Mucosa of rectum (tissue), 2 donors: ENCODE results near the gene SEMA3F.
"Not testable (repeated sequence)": the region's sequence is repeated elsewhere in the genome, so short reads cannot be mapped to it uniquely, and the experiment has no call there.

Source experiments
- H3K27ac ChIP-seq, 2 donors: one replicate each; pipeline ENCODE4 v1.7.0; 2013; ENCODE audit warnings: inconsistent platforms in 2 of 2, low read depth in 2 of 2, low read length in 2 of 2
- H3K27me3 ChIP-seq, 2 donors: one replicate each; pipeline ENCODE4 v1.7.0; 2013; ENCODE audit warnings: low read length in 2 of 2; ENCODE audit not compliant: control insufficient read depth in 2 of 2, insufficient read depth in 2 of 2
- H3K36me3 ChIP-seq, 2 donors: one replicate each; pipeline ENCODE4 v1.7.0; 2013; ENCODE audit warnings: low read length in 2 of 2; ENCODE audit not compliant: control insufficient read depth in 2 of 2, insufficient read depth in 2 of 2
- H3K4me1 ChIP-seq, 2 donors: one replicate each; pipeline ENCODE4 v1.7.0; 2013; ENCODE audit warnings: low read length in 2 of 2, mild to moderate bottlenecking in 1 of 2; ENCODE audit not compliant: control insufficient read depth in 2 of 2, insufficient read depth in 2 of 2
- H3K4me3 ChIP-seq, 2 donors: one replicate each; pipeline ENCODE4 v1.7.0; 2013; ENCODE audit warnings: low read length in 2 of 2
- H3K9ac ChIP-seq, 2 donors: one replicate each; pipeline ENCODE4 v1.7.0; 2013; ENCODE audit warnings: low read length in 2 of 2, low read depth in 1 of 2, mild to moderate bottlenecking in 1 of 2
- H3K9me3 ChIP-seq, 2 donors: one replicate each; pipeline ENCODE4 v1.7.0; 2013; ENCODE audit warnings: low read length in 2 of 2; ENCODE audit not compliant: control insufficient read depth in 2 of 2
- donor health status: healthy.
- donor health status: Normal muscosa, but diverticular disease.

Gene SEMA3F

GRCh38 chr3:50210176-50210509, 55.0 kb downstream of the SEMA3F start:
- H3K9ac ChIP-seq, result no peak overlapping the region
- H3K9me3 ChIP-seq, result no peaks in the 10 kb centered on the region
- peaks cover 9 to 15% of the 10 kb centered on the region in 2 donors for H3K27me3 ChIP-seq
- no peaks in the 10 kb centered on the region for H3K36me3 ChIP-seq
- no peak overlapping the region for H3K4me3 ChIP-seq
- peaks cover 5 to 9% of the 10 kb centered on the region in 2 donors for H3K4me1 ChIP-seq
- no peak overlapping the region for H3K27ac ChIP-seq

DNA sequence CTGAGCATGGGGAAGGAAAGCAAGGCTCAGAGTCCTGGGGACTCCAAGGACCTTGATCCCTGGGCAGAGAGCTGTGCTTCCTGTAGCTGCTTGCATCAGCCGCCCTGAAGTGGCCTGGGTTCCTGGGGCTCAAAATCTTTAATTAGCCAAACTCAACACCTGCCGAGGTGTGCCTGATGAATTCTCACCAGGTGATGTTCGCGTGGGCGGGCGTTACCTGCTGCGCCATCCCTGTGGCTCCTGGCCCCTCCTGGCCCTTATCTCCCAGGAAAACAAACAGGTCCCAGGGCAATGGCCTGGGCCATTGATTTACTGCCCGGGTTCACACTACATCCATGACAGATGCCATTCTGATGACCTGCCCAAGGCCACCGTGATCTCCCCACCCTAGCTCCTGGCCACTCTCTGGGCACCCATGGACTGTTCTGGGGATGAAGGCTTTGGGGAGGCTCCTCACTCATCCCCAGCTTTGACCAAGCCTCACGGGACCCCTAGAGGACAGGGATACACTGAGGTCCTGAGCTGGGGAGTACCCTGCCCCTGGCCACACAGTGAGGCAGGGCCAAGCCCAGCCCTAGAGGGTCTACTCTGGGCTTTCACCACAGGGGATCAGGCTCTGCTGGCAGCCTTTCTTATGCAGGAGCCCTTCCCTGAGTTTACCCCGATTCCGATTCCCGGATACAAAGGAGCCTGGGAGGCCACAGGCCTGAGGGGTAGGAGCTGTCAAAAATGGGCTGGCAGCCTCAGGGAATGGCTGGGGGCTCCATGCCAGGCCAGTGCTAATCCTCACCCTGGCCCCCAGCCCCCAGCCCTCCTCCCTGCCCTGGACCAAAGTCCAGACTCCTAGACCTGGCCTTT, 55.6 kb downstream of the SEMA3F start:
- H3K4me1 ChIP-seq, result peaks cover 1 to 3% of the 10 kb centered on the region in 2 donors
- H3K9ac ChIP-seq, result no peak overlapping the region
- H3K27me3 ChIP-seq, result peaks cover 9% of the 10 kb centered on the region in 2 donors
- no peak overlapping the region for H3K4me3 ChIP-seq
- no peak overlapping the region for H3K27ac ChIP-seq
- no peaks in the 10 kb centered on the region for H3K36me3 ChIP-seq
- H3K9me3 ChIP-seq, result no peaks in the 10 kb centered on the region

DNA sequence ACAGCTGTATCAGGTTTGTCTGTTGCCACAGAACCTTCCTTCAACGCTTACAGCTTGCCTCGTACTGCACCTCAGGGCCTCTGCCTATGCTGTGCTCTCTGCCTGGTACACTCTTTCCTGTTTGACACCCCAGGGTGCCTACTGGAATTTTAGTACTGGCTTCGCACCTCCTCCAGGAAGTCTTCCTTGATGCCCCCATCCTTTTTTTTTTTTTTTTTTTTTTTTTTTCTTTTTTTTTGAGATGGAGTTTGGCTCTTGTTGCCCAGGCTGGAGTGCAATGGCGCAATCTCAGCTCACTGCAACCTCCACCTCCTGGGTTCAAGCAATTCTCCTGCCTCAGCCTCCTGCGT, 56.2 kb downstream of the SEMA3F start:
- not testable (repeated sequence) for H3K27ac ChIP-seq, H3K9me3 ChIP-seq, H3K4me3 ChIP-seq, H3K36me3 ChIP-seq, H3K9ac ChIP-seq, H3K27me3 ChIP-seq, H3K4me1 ChIP-seq

DNA sequence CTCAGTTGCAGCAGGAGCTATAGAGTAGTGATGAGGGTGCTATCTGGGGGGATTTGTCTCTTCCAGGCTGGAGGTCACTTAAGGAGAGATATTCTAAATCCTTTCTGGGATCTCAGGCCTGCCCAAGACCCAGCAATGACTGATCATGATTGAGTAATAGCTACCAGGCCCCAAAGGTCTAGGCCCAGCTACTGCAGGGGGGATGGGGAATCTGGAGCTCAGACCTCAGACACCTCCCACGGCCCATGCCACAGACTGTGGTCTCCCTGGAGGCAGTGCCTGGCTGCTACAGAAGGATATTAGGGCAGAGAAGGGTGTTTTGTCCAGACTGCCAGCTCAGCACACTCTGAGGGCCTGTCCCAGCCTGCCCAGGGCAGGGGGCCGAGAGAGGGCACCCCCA, 56.8 kb downstream of the SEMA3F start:
- no peak overlapping the region for H3K27ac ChIP-seq

GRCh38 chr3:50212502-50212901, 57.4 kb downstream of the SEMA3F start:
- Histone ChIP-seq H3K9ac (no peak overlapping the region), H3K4me3 (no peak overlapping the region), H3K27ac (no peak overlapping the region)

More for the DNA sequence above, 56.8 kb downstream of the SEMA3F start:
- H3K27me3 ChIP-seq, result no peaks in the 10 kb centered on the region
- no peaks in the 10 kb centered on the region for H3K9me3 ChIP-seq
- no peaks in the 10 kb centered on the region for H3K36me3 ChIP-seq
- H3K4me1 ChIP-seq, result peaks cover 0 to 2% of the 10 kb centered on the region in 2 donors
- no peak overlapping the region for H3K9ac ChIP-seq
- no peak overlapping the region for H3K4me3 ChIP-seq

DNA sequence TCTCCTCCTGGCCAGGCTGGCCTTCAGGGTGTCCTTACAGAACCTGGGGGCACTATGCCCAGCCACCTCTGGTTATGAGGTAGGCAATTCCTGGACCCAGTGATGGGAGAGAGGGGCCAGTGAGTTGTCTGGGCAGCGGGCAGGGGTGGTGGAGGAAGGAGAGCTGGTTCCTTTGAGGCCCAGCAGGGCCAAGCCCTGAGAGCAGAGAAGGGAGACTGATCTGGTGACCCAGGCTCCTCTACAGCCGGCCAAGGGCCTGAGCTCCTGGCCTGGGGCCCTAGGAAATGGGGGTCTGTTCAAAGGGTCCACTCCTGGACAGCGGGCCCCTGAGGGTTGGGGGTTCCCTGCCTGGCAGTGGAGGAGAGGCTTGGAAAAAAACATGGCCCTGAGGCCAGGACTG, 57.8 kb downstream of the SEMA3F start:
- peaks cover 0 to 2% of the 10 kb centered on the region in 2 donors for H3K4me1 ChIP-seq

More at GRCh38 chr3:50212502-50212901, 57.4 kb downstream of the SEMA3F start:
- H3K27me3 ChIP-seq, result no peaks in the 10 kb centered on the region
- H3K4me1 ChIP-seq, result peaks cover 0 to 2% of the 10 kb centered on the region in 2 donors
- no peaks in the 10 kb centered on the region for H3K9me3 ChIP-seq
- H3K36me3 ChIP-seq, result no peaks in the 10 kb centered on the region

GRCh38 chr3:50213373-50213772, 58.2 kb downstream of the SEMA3F start:
- Histone ChIP-seq H3K4me1 (peaks cover 0 to 2% of the 10 kb centered on the region in 2 donors), H3K27me3 (no peaks in the 10 kb centered on the region), H3K36me3 (no peaks in the 10 kb centered on the region), H3K27ac (no peak overlapping the region), H3K4me3 (no peak overlapping the region), H3K9ac (no peak overlapping the region), H3K9me3 (no peaks in the 10 kb centered on the region)

More for the DNA sequence above, 57.8 kb downstream of the SEMA3F start:
- Histone ChIP-seq H3K27ac (no peak overlapping the region), H3K27me3 (no peaks in the 10 kb centered on the region), H3K36me3 (no peaks in the 10 kb centered on the region), H3K4me3 (no peak overlapping the region), H3K9me3 (no peaks in the 10 kb centered on the region), H3K9ac (no peak overlapping the region)

GRCh38 chr3:50214824-50215223, 59.7 kb downstream of the SEMA3F start:
- no peak overlapping the region for H3K27ac ChIP-seq
- H3K27me3 ChIP-seq, result no peaks in the 10 kb centered on the region
- H3K9ac ChIP-seq, result no peak overlapping the region
- no peaks in the 10 kb centered on the region for H3K36me3 ChIP-seq
- no peak overlapping the region for H3K4me3 ChIP-seq
- no peaks in the 10 kb centered on the region for H3K9me3 ChIP-seq
- H3K4me1 ChIP-seq, result peaks cover 0 to 2% of the 10 kb centered on the region in 2 donors

DNA sequence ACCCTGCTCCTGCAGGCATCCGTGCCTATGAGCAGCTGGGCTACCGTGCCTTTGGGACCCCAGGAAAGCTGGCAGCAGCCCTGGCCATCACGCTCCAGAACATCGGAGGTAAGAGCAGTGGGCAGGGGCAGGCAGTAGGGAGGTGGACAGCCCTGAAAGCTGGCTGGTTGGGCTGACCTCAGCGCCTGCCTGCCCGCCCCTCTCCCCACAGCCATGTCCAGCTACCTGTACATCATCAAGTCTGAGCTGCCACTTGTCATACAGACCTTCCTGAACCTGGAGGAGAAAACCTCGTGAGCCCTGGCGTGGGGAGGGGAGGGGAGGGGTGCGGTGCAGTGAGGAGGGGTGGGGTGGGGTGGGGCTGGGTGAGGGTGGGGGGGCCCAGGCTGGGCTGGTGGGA, 60.4 kb downstream of the SEMA3F start:
- Histone ChIP-seq H3K9me3 (no peaks in the 10 kb centered on the region), H3K4me3 (no peak overlapping the region), H3K36me3 (no peaks in the 10 kb centered on the region), H3K27ac (no peak overlapping the region), H3K9ac (no peak overlapping the region), H3K27me3 (no peaks in the 10 kb centered on the region), H3K4me1 (peaks cover 0 to 2% of the 10 kb centered on the region in 2 donors)

DNA sequence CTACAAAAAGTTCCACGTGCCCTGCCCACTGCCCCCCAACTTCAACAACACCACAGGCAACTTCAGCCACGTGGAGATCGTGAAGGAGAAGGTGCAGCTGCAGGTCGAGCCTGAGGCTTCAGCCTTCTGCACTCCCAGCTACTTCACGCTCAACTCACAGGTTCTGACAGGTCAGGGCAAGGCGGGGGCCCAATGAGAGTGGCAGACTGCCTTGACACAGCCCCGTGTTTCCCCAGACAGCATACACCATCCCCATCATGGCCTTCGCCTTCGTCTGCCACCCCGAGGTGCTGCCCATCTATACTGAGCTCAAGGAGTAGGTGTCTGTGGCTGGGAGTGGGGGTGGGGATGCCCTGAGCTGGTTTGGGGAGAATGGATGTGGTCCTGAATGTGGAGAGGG, 62.6 kb downstream of the SEMA3F start:
- Histone ChIP-seq H3K9me3 (no peaks in the 10 kb centered on the region), H3K27me3 (no peaks in the 10 kb centered on the region), H3K4me3 (no peak overlapping the region), H3K9ac (no peak overlapping the region), H3K27ac (no peak overlapping the region), H3K36me3 (no peaks in the 10 kb centered on the region), H3K4me1 (no peaks in the 10 kb centered on the region)
